Uterus (tissue), 2 donors: ENCODE results near the gene NAA20.

Experiments used
- POLR2A ChIP-seq, 2 donors: fragments of 450-650 bp; IDR thresholded peaks; one replicate each; pipeline ENCODE4 v1.6.1; 2016; ENCODE audit warnings: antibody characterized with exemption in 2 of 2, mild to moderate bottlenecking in 1 of 2, moderate library complexity in 1 of 2
- TF ChIP-seq, protein P1 (sequence below), 4 experiments: fragments of 200-600 bp in 2 of 4; fragments of 450-650 bp in 2 of 4; sonication (generic) in 2 of 4; IDR thresholded peaks; one replicate each; pipeline ENCODE4 v1.5.1; 2016 to 2019; ENCODE audit warnings: antibody characterized with exemption in 4 of 4, mild to moderate bottlenecking in 2 of 4, moderate library complexity in 1 of 4

DNA sequence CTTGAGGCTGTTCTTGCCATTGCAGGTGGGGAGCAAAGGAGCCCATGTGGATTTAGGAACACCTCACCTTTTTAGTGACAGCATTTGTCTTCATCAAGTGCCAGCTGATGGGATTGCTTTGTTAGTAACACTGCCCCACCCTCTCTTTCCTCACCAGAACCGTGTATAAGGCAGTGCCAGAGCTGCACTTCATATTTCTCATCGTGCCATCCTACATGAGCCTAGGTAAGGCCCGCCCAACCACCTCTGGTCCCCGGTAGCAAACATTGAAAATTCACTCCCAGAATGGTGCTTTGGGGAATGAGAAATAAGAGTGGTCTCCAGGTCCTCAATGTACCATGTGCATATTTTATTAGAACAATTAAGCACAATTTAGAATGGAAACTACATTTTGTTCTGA, 57.9 kb downstream of the NAA20 start:
- TF ChIP-seq, protein P1, sequence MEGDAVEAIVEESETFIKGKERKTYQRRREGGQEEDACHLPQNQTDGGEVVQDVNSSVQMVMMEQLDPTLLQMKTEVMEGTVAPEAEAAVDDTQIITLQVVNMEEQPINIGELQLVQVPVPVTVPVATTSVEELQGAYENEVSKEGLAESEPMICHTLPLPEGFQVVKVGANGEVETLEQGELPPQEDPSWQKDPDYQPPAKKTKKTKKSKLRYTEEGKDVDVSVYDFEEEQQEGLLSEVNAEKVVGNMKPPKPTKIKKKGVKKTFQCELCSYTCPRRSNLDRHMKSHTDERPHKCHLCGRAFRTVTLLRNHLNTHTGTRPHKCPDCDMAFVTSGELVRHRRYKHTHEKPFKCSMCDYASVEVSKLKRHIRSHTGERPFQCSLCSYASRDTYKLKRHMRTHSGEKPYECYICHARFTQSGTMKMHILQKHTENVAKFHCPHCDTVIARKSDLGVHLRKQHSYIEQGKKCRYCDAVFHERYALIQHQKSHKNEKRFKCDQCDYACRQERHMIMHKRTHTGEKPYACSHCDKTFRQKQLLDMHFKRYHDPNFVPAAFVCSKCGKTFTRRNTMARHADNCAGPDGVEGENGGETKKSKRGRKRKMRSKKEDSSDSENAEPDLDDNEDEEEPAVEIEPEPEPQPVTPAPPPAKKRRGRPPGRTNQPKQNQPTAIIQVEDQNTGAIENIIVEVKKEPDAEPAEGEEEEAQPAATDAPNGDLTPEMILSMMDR (IDR thresholded peaks at IDR 0.05), result no peak
- TF ChIP-seq POLR2A (IDR thresholded peaks at IDR 0.05), result no peak
